Measurements from ENCODE around the gene EPHA3. TPM values are rescaled to one million over a fixed set of nuclear protein-coding genes. Genes with fewer than 3 reads are reported as not detected.

The EPHA3 gene
- total and polyA plus RNA-seq, 4 donors, result 0.44 to 2.7 (median 1.2) TPM

DNA sequence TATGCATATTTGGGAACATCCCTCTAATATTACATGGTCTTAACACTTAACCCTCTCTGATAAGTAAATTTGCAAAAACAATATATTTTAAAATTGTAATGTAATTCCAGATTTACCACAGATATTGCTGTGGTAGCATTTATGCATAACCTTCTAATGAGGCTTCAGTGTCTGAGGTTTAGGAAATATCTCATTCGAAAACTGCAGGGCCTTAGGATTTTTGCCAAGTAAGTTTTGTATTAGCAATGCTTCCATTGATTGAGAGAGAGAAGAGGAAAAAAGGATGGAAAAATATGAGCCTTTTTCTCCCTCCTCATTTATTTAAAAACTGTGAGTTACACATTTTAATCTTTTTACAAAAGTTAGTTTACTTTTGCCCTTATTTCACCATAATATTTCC, 294.6 kb downstream of the EPHA3 start:
- WGBS, result 63% methylated on average over 1 of the region's 1 CpG

More for the DNA sequence above, 294.6 kb downstream of the EPHA3 start:
- H3K27me3 ChIP-seq (ENCODE audit: control insufficient read depth in 4 of 4, insufficient read depth in 4 of 4, low read length in 3 of 4), result peaks cover 0 to 3% (median 2%) of the 10 kb centered on the region in 4 donors
- no peak for TF ChIP-seq NR2F2 (IDR thresholded peaks at IDR 0.05)
- TF ChIP-seq, protein P1, sequence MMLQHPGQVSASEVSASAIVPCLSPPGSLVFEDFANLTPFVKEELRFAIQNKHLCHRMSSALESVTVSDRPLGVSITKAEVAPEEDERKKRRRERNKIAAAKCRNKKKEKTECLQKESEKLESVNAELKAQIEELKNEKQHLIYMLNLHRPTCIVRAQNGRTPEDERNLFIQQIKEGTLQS (IDR thresholded peaks at IDR 0.05), result no peak
- no peak for TF ChIP-seq YY1 (IDR thresholded peaks at IDR 0.05)
- TF ChIP-seq, protein P2, sequence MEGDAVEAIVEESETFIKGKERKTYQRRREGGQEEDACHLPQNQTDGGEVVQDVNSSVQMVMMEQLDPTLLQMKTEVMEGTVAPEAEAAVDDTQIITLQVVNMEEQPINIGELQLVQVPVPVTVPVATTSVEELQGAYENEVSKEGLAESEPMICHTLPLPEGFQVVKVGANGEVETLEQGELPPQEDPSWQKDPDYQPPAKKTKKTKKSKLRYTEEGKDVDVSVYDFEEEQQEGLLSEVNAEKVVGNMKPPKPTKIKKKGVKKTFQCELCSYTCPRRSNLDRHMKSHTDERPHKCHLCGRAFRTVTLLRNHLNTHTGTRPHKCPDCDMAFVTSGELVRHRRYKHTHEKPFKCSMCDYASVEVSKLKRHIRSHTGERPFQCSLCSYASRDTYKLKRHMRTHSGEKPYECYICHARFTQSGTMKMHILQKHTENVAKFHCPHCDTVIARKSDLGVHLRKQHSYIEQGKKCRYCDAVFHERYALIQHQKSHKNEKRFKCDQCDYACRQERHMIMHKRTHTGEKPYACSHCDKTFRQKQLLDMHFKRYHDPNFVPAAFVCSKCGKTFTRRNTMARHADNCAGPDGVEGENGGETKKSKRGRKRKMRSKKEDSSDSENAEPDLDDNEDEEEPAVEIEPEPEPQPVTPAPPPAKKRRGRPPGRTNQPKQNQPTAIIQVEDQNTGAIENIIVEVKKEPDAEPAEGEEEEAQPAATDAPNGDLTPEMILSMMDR (IDR thresholded peaks at IDR 0.05; ENCODE audit: low read depth, low read length, missing input control), result no peak
- TF ChIP-seq, protein P3, sequence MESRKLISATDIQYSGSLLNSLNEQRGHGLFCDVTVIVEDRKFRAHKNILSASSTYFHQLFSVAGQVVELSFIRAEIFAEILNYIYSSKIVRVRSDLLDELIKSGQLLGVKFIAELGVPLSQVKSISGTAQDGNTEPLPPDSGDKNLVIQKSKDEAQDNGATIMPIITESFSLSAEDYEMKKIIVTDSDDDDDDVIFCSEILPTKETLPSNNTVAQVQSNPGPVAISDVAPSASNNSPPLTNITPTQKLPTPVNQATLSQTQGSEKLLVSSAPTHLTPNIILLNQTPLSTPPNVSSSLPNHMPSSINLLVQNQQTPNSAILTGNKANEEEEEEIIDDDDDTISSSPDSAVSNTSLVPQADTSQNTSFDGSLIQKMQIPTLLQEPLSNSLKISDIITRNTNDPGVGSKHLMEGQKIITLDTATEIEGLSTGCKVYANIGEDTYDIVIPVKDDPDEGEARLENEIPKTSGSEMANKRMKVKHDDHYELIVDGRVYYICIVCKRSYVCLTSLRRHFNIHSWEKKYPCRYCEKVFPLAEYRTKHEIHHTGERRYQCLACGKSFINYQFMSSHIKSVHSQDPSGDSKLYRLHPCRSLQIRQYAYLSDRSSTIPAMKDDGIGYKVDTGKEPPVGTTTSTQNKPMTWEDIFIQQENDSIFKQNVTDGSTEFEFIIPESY (IDR thresholded peaks at IDR 0.05), result no peak
- TF ChIP-seq HNF4A (conservative IDR thresholded peaks at IDR 0.05), result no peak
- TF ChIP-seq RAD21 (IDR thresholded peaks at IDR 0.05), result no peak
- TF ChIP-seq FOXA1 (IDR thresholded peaks at IDR 0.05), result no peak
- TF ChIP-seq JUND (IDR thresholded peaks at IDR 0.05), result no peak
- no peak for TF ChIP-seq GABPA (IDR thresholded peaks at IDR 0.05 in 1 of 2, conservative IDR thresholded peaks at IDR 0.05 in 1 of 2)
- no peak for TF ChIP-seq TAF1 (conservative IDR thresholded peaks at IDR 0.05)
- TF ChIP-seq FOXA2 (IDR thresholded peaks at IDR 0.05), result no peak
- no peak for TF ChIP-seq EGR1 (IDR thresholded peaks at IDR 0.05; ENCODE audit: low read depth in 2 of 2)
- TF ChIP-seq SP1 (IDR thresholded peaks at IDR 0.05), result no peak
- no peak for TF ChIP-seq RXRA (IDR thresholded peaks at IDR 0.05)
- no peak for TF ChIP-seq HNF4G (IDR thresholded peaks at IDR 0.05)
- TF ChIP-seq, protein P4, sequence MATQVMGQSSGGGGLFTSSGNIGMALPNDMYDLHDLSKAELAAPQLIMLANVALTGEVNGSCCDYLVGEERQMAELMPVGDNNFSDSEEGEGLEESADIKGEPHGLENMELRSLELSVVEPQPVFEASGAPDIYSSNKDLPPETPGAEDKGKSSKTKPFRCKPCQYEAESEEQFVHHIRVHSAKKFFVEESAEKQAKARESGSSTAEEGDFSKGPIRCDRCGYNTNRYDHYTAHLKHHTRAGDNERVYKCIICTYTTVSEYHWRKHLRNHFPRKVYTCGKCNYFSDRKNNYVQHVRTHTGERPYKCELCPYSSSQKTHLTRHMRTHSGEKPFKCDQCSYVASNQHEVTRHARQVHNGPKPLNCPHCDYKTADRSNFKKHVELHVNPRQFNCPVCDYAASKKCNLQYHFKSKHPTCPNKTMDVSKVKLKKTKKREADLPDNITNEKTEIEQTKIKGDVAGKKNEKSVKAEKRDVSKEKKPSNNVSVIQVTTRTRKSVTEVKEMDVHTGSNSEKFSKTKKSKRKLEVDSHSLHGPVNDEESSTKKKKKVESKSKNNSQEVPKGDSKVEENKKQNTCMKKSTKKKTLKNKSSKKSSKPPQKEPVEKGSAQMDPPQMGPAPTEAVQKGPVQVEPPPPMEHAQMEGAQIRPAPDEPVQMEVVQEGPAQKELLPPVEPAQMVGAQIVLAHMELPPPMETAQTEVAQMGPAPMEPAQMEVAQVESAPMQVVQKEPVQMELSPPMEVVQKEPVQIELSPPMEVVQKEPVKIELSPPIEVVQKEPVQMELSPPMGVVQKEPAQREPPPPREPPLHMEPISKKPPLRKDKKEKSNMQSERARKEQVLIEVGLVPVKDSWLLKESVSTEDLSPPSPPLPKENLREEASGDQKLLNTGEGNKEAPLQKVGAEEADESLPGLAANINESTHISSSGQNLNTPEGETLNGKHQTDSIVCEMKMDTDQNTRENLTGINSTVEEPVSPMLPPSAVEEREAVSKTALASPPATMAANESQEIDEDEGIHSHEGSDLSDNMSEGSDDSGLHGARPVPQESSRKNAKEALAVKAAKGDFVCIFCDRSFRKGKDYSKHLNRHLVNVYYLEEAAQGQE (IDR thresholded peaks at IDR 0.05), result no peak
- TF ChIP-seq, protein P5, sequence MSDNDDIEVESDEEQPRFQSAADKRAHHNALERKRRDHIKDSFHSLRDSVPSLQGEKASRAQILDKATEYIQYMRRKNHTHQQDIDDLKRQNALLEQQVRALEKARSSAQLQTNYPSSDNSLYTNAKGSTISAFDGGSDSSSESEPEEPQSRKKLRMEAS (IDR thresholded peaks at IDR 0.05), result no peak
- H3K9me3 ChIP-seq (ENCODE audit: control insufficient read depth in 4 of 4, low read length in 3 of 4), result no peaks in the 10 kb centered on the region
- no peak overlapping the region for H3K4me3 ChIP-seq (ENCODE audit: low read depth in 1 of 3, low read length in 3 of 3)
- no peak for DNase-seq (ENCODE audit: low spot score)
- H3K27ac ChIP-seq (ENCODE audit: low read depth in 1 of 2, low read length in 2 of 2), result no peak overlapping the region
- H3K36me3 ChIP-seq (ENCODE audit: control insufficient read depth in 4 of 4, insufficient read depth in 3 of 4, low read depth in 1 of 4, low read length in 3 of 4), result no peaks in the 10 kb centered on the region
- H3K9ac ChIP-seq (ENCODE audit: low read depth in 1 of 2, low read length in 2 of 2), result no peak overlapping the region
- no peaks in the 10 kb centered on the region for H3K4me1 ChIP-seq (ENCODE audit: control insufficient read depth in 4 of 4, insufficient read depth in 4 of 4, low read length in 3 of 4)

All from liver (tissue), 9 donors.